HL-60/S4 treated with retinoic acid at 250 ng/mL for 4 days and 3 days (cell line): ENCODE measurements around the gene AOPEP.
"Not testable (repeated sequence)": the region's sequence is repeated elsewhere in the genome, so short reads cannot be mapped to it uniquely, and the experiment has no call there.

Experiments
- in situ Hi-C: fragments of 300-500 bp; cut with MboI; formaldehyde crosslinking; loops from 2 replicates; pipeline ENCODE4 v1.7.0; 2022; ENCODE audit warnings: low sequenced_read_pairs

Gene AOPEP

GRCh38 chr9:94946256-94946655, 219.8 kb downstream of the AOPEP start:
- in situ Hi-C loops, result no loop called here

- in situ Hi-C loops, result no loop called here
Measured at GRCh38 chr9:94948567-94949235, 222.2 kb downstream of the AOPEP start.

- in situ Hi-C loops, result no loop called here
Measured at GRCh38 chr9:94949370-94949769, 222.9 kb downstream of the AOPEP start.

- in situ Hi-C loops, result no loop called here
Measured at GRCh38 chr9:94950040-94950578, 223.6 kb downstream of the AOPEP start.

GRCh38 chr9:94950579-94951323, 224.3 kb downstream of the AOPEP start:
- in situ Hi-C loops, result no loop called here

GRCh38 chr9:94951324-94952135, 225.0 kb downstream of the AOPEP start:
- in situ Hi-C loops, result no loop called here

GRCh38 chr9:94952565-94953373, 226.3 kb downstream of the AOPEP start:
- in situ Hi-C loops, result no loop called here

- in situ Hi-C loops, result no loop called here
Measured at GRCh38 chr9:94956731-94957130, 230.2 kb downstream of the AOPEP start.

- in situ Hi-C loops, result no loop called here
Measured at GRCh38 chr9:94960964-94961363, 234.5 kb downstream of the AOPEP start.

- in situ Hi-C loops, result no loop called here
Measured at GRCh38 chr9:94961870-94962269, 235.4 kb downstream of the AOPEP start.

GRCh38 chr9:94965631-94966030, 239.1 kb downstream of the AOPEP start:
- in situ Hi-C loops, result not testable (repeated sequence)

GRCh38 chr9:94966046-94966445, 239.5 kb downstream of the AOPEP start:
- in situ Hi-C loops, result not testable (repeated sequence)

GRCh38 chr9:94967482-94967881, 241.0 kb downstream of the AOPEP start:
- in situ Hi-C loops, result no loop called here

- in situ Hi-C loops, result no loop called here
Measured at GRCh38 chr9:94971378-94972131, 245.1 kb downstream of the AOPEP start.

GRCh38 chr9:94973451-94973941, 247.0 kb downstream of the AOPEP start:
- in situ Hi-C loops, result no loop called here

GRCh38 chr9:94974154-94974879, 247.8 kb downstream of the AOPEP start:
- in situ Hi-C loops, result no loop called here

GRCh38 chr9:94975480-94975879, 249.0 kb downstream of the AOPEP start:
- in situ Hi-C loops, result no loop called here

- in situ Hi-C loops, result no loop called here
Measured at GRCh38 chr9:94976077-94976476, 249.6 kb downstream of the AOPEP start.

- in situ Hi-C loops, result no loop called here
Measured at GRCh38 chr9:94977416-94977815, 250.9 kb downstream of the AOPEP start.
